K562 (cell line): Measurements from ENCODE around the gene TMEM135. TPM values are rescaled to one million over a fixed set of nuclear protein-coding genes. Genes with fewer than 3 reads are reported as not detected.

Experiments used
- ATAC-seq: fragments of 200-7000 bp; cut with Tn5 transposase; 3 replicates; pipeline ENCODE4 v1.9.1; 2020; ENCODE audit warnings: moderate library complexity
- BruUV-seq: library from RNA; stranded (reverse); fragments of 400-500 nt; replicated peaks from 2 replicates; lab custom pipeline; 2021; lab: Mats Ljungman, UMichigan
- CTCF ChIA-PET: fragments of 300-600 bp; formaldehyde crosslinking; extraction: SDS; loops from one replicate; lab custom pipeline; 2021; ENCODE audit warnings: low intra/inter-chr PET ratio; lab: Yijun Ruan, JAX
- POLR2A ChIA-PET: fragments of 300-600, 350-650 bp; sonication (Branson Sonifier 250); formaldehyde crosslinking; extraction: SDS; loops from one replicate; lab custom pipeline; 2021; ENCODE audit warnings: antibody characterized with exemption, inconsistent platforms; lab: Yijun Ruan, JAX
- DNase-seq, 4 experiments: peaks; one replicate each; pipeline versions ENCODE4 v3.0.0 to v3.0.0-alpha.2; 2011 to 2018; ENCODE audit warnings: low spot score in 3 of 4, mixed read lengths in 3 of 4; ENCODE audit errors: extremely low read depth in 1 of 4
- FAIRE-seq: peaks from 2 replicates; lab custom pipeline; 2011; peaks lifted over from hg19 to GRCh38; lab: Jason Lieb, UNC
- H2AFZ ChIP-seq: 2 replicates; pipeline ENCODE4 v1.6.0; 2011; ENCODE audit warnings: low read depth, low read length, control low read depth, inconsistent platforms
- H3K27ac ChIP-seq: fragments of 200-600 bp; 3 replicates; pipeline ENCODE4 v1.8.0; 2011; ENCODE audit warnings: low read depth, mild to moderate bottlenecking, control low read depth, inconsistent platforms, low read length, moderate library complexity, mixed read lengths; ENCODE audit errors: extremely low read depth
- H3K27me3 ChIP-seq, 2 experiments: fragments of 300-600 bp in 1 of 2; 2 replicates in 1 of 2; 3 replicates in 1 of 2; pipeline versions ENCODE4 v1.6.0 to v1.8.0; 2011; ENCODE audit warnings: inconsistent platforms in 2 of 2, low read length in 2 of 2, mild to moderate bottlenecking in 1 of 2, mixed read lengths in 1 of 2, moderate library complexity in 1 of 2; ENCODE audit not compliant: control insufficient read depth in 2 of 2, insufficient read depth in 2 of 2
- H3K36me3 ChIP-seq: fragments of 300-600 bp; 3 replicates; pipeline ENCODE4 v1.8.0; 2011; ENCODE audit warnings: mild to moderate bottlenecking, low read length, inconsistent platforms; ENCODE audit not compliant: control insufficient read depth, insufficient read depth
- H3K4me1 ChIP-seq, 2 experiments: fragments of 200-600 bp in 1 of 2; replicated peaks in 1 of 2; 2 replicates in 1 of 2; 3 replicates in 1 of 2; pipeline versions ENCODE4 v1.5.1 to v1.8.0; 2011; ENCODE audit warnings: inconsistent platforms in 2 of 2, low read length in 2 of 2, mild to moderate bottlenecking in 1 of 2, mixed read lengths in 1 of 2, moderate library complexity in 1 of 2; ENCODE audit not compliant: control insufficient read depth in 2 of 2, insufficient read depth in 2 of 2
- H3K4me2 ChIP-seq: 2 replicates; pipeline ENCODE4 v1.6.1; 2011; ENCODE audit warnings: low read length, control low read depth, inconsistent platforms, mixed read lengths; ENCODE audit not compliant: insufficient read depth
- H3K4me3 ChIP-seq: fragments of 200-600 bp; sonication (generic), shearing (Covaris generic); 2 replicates; pipeline ENCODE4 v1.5.1; 2016; ENCODE audit warnings: control low read depth, inconsistent platforms
- H3K79me2 ChIP-seq: fragments of 200-600 bp; 3 replicates; pipeline ENCODE4 v1.8.0; 2011; ENCODE audit warnings: low read length, inconsistent platforms; ENCODE audit not compliant: control insufficient read depth, insufficient read depth
- H3K9ac ChIP-seq, 2 experiments: 2 replicates each; pipeline versions ENCODE4 v1.6.0 to v1.6.1; 2011; ENCODE audit warnings: low read depth in 2 of 2, low read length in 2 of 2, control low read depth in 1 of 2, inconsistent platforms in 1 of 2, mild to moderate bottlenecking in 1 of 2, mixed read lengths in 1 of 2; ENCODE audit not compliant: insufficient read depth in 1 of 2
- H3K9me1 ChIP-seq: one replicate; pipeline ENCODE4 v1.6.0; 2011; ENCODE audit warnings: inconsistent platforms, mild to moderate bottlenecking, low read length, moderate library complexity; ENCODE audit not compliant: control insufficient read depth, insufficient read depth
- H3K9me3 ChIP-seq: replicated peaks from 2 replicates; pipeline ENCODE4 v1.5.1; 2011; ENCODE audit warnings: low read depth, low read length, inconsistent platforms; ENCODE audit not compliant: control insufficient read depth, insufficient read depth
- H4K20me1 ChIP-seq: replicated peaks from 2 replicates; pipeline ENCODE4 v1.6.1; 2011; ENCODE audit warnings: low read length, inconsistent platforms, mixed read lengths; ENCODE audit not compliant: control insufficient read depth, insufficient read depth
- HDAC8 ChIP-seq: fragments of 450-650 bp; IDR thresholded peaks from 2 replicates; pipeline ENCODE4 v1.6.1; 2016; ENCODE audit warnings: mild to moderate bottlenecking, missing genetic modification characterization, moderate library complexity, missing compliant biosample characterization
- TBP ChIP-seq: optimal IDR thresholded peaks from 2 replicates; pipeline ENCODE3; 2011; ENCODE audit warnings: low read depth, low read length, improper control_type of control experiment
- THRAP3 ChIP-seq: fragments of 450-650 bp; IDR thresholded peaks from 2 replicates; pipeline ENCODE4 v1.6.1; 2016; ENCODE audit warnings: mild to moderate bottlenecking, inconsistent platforms, borderline replicate concordance
- ZNF134 ChIP-seq: fragments of 250-450 bp; sonication (Bioruptor Pico); conservative IDR thresholded peaks from 2 replicates; pipeline ENCODE4 v1.4.0; 2020
- ZZZ3 ChIP-seq: fragments of 450-650 bp; IDR thresholded peaks from 2 replicates; pipeline ENCODE4 v1.6.1; 2016; ENCODE audit warnings: antibody characterized with exemption, mild to moderate bottlenecking, moderate library complexity
- WGBS: fragments of 100-300 bp; shearing (Covaris generic); methylation state at CpG from one replicate; pipeline ENCODE4 v1.1.6; 2016; ENCODE audit warnings: low coverage, mixed read lengths; ENCODE audit not compliant: insufficient coverage; ENCODE audit errors: missing lambda C conversion rate; 5-methylcytosine and 5-hydroxymethylcytosine counted together
- in situ Hi-C: fragments of 300-500 bp; cut with MboI; formaldehyde crosslinking; loops from 4 replicates; pipeline ENCODE4 v1.15.0; 2018; ENCODE audit warnings: inconsistent platforms, mixed read lengths
- intact Hi-C: fragments of 100-400 bp; cut with micrococcal nuclease; formaldehyde crosslinking; loops from 2 replicates; pipeline ENCODE4 v1.14.2; 2022
- polyA plus RNA-seq, 8 experiments: library from polyadenylated mRNA; depleted of rRNA in 4 of 8; stranded (reverse) in 5 of 8; unstranded in 3 of 8; fragments of >200 nt; fragmentation: Nextera tagmentation in 2 of 8; fragmentation: Illumina TruSeq in 1 of 8; extraction: Ambion mirVana in 2 of 8; extraction: Trizol in 1 of 8; gene quantifications; 2 replicates each; pipeline versions ENCODE4 v1.2.1 to v1.2.3, GENCODE V29; 2011 to 2014; ENCODE audit warnings: inconsistent platforms in 1 of 8, missing spikeins in 1 of 8
- total RNA-seq, 7 experiments: library from RNA; depleted of rRNA in 6 of 7; stranded (reverse); fragments of >200 nt in 6 of 7; fragmentation: Illumina TruSeq in 2 of 7; extraction: Trizol in 2 of 7; gene quantifications; 2 replicates each; pipeline versions ENCODE4 v1.2.1 to v1.2.3, GENCODE V29; 2011 to 2021; ENCODE audit warnings: low replicate concordance in 1 of 7

The TMEM135 gene
- total and polyA plus RNA-seq, 9 of the 15 experiments (the other 6 are each of a cell fraction or from before 2014, with no cell fraction given), result 17.3 to 53.6 (median 24.9) TPM

DNA sequence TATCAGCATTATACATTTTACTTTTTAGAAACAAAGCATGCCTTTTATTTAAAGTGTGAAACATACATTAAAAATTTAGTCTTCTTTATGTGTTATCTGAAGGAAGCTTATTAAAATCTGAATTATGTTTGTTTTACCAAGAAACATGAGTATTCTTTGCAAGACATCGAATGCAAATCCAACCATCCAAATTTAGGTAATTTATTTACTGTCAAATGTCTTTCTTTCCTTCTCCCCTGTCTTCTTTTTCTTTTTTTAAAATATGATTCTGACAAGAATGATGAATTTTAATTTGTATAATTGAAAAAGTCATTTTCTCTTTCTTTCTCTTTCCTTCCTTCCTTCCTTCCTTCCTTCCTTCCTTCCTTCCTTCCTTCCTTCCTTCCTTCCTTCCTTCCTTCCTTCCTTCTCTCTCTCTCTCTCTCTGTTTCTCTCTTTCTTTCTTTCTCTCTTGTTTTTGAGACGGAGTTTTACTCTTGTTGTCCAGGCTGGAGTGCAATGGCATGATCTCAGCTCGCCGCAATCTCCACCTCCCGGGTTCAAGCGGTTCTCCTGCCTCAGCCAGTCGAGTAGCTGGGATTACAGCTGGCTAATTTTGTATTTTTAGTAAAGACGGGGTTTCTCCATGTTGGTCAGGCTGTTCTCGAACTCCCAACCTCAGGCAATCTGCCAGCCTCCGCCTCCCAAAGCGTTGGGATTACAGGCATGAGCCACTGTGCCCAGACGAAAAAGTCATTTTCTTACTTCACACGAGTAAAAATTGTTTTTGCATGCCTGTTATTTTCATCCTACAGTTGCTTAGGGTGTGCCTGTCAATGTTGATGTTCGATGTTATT, 157.5 kb downstream of the TMEM135 start:
- ATAC-seq (no peak), FAIRE-seq (no peak), DNase-seq (no peak)
- no peak overlapping the region for H3K4me3 ChIP-seq
- no peaks in the 10 kb centered on the region; the same call in 2 of the 3 replicates for H3K79me2 ChIP-seq
- H3K36me3 ChIP-seq, result no peaks in the 10 kb centered on the region
- no TSS peak for BruUV-seq
- H3K4me1 ChIP-seq, result peaks cover 5 to 14% of the 10 kb centered on the region in 2 experiments; a peak in 3 of 5 replicates
- in situ Hi-C loops, result no loop called here
- no peak overlapping the region for H3K9ac ChIP-seq
- H3K9me3 ChIP-seq, result no peaks in the 10 kb centered on the region; the same call in 1 of the 2 replicates
- ChIA-PET POLR2A (interaction anchor here (0.7 kb wide), 1 partner anchor 195 kb away, joined by 3 read pairs; no protein-coding TSS in a partner anchor), CTCF (no interaction called here)
- peak; percentile 28; the same call in 1 of the 2 replicates for TF ChIP-seq THRAP3
- TF ChIP-seq ZNF134 (CRISPR knock-in tag), result no peak
- no peak for TF ChIP-seq HDAC8 (tag)
- TF ChIP-seq ZZZ3, result no peak
- no peak for TF ChIP-seq TBP
- no peaks in the 10 kb centered on the region for H4K20me1 ChIP-seq
- H3K4me2 ChIP-seq, result no peak overlapping the region
- no peaks in the 10 kb centered on the region for H3K9me1 ChIP-seq
- 76% methylated on average over 9 of the region's 14 CpGs for WGBS
- intact Hi-C loops, result loop anchor here (5.0 kb wide), 1 partner anchor 77 kb away; no protein-coding TSS in a partner anchor
- no peak overlapping the region for H3K27ac ChIP-seq
- H2AFZ ChIP-seq, result no peak overlapping the region
- H3K27me3 ChIP-seq, result no peaks in the 10 kb centered on the region
